Frontal cortex (tissue), 4 donors: ENCODE results near the gene EIF3CL. TPM values are rescaled to one million over a fixed set of nuclear protein-coding genes. Genes with fewer than 3 reads are reported as not detected.
"Not testable (repeated sequence)": the region's sequence is repeated elsewhere in the genome, so short reads cannot be mapped to it uniquely, and the experiment has no call there.

Experiments
- DNase-seq, 2 donors: peaks; one replicate each; pipeline ENCODE4 v3.0.0; 2012; ENCODE audit warnings: low spot score in 2 of 2
- FAIRE-seq: peaks from 2 replicates; lab custom pipeline; 2012; peaks lifted over from hg19 to GRCh38; lab: Jason Lieb, UNC
- total RNA-seq: library from RNA; depleted of rRNA; stranded (reverse); fragments of >200 nt; gene quantifications from one replicate; pipeline ENCODE4 v1.2.3, GENCODE V29; 2014
- donor health status: control.
- donor health status: control.
- donor health status: control.

The EIF3CL gene, protein sequence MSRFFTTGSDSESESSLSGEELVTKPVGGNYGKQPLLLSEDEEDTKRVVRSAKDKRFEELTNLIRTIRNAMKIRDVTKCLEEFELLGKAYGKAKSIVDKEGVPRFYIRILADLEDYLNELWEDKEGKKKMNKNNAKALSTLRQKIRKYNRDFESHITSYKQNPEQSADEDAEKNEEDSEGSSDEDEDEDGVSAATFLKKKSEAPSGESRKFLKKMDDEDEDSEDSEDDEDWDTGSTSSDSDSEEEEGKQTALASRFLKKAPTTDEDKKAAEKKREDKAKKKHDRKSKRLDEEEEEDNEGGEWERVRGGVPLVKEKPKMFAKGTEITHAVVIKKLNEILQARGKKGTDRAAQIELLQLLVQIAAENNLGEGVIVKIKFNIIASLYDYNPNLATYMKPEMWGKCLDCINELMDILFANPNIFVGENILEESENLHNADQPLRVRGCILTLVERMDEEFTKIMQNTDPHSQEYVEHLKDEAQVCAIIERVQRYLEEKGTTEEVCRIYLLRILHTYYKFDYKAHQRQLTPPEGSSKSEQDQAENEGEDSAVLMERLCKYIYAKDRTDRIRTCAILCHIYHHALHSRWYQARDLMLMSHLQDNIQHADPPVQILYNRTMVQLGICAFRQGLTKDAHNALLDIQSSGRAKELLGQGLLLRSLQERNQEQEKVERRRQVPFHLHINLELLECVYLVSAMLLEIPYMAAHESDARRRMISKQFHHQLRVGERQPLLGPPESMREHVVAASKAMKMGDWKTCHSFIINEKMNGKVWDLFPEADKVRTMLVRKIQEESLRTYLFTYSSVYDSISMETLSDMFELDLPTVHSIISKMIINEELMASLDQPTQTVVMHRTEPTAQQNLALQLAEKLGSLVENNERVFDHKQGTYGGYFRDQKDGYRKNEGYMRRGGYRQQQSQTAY
- total RNA-seq: 121 TPM

DNA sequence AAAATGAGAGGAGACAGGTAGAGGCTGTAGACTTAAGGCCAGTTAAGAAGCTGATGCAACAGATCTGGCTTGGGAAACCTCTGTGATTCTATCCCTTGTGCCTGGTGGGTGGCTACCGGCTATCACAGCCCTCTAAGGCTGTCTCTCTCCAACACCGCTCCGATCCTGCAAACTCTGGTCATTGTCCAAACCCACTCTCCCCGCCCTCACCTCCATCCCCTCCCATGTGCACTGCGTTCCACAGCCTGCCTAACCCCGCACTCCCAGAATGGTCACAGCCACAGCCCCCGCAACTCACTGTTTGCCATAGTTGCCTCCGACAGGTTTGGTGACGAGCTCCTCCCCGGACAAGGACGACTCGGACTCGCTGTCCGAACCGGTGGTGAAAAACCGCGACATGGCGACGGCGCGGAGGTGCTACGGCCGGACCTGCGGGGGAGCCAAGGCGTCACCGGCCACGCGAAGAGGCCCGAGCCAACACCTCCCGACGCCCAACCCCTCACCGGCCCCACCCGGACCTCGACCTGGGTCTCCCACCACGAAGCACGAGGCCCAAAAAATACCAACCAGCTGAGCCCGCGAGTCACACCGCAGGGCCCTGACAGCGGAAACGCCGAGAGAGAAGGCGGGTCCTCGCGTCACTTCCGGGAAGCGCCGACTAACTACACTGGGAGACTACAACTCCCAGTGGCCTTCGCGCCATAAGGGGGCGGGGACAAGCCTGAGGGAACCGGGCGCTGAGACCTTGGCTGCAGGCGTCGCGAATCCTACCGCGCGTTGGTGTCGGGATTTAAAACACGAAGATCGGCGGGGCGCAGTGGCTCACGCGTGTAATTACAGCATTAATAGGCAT lies at the start of gene EIF3CL:
EIF3CL (minus strand) TSS at position 622 of the 853 bp plus-strand sequence; CDS start at position 399, 223 bp downstream.
- not testable (repeated sequence) for FAIRE-seq

DNA sequence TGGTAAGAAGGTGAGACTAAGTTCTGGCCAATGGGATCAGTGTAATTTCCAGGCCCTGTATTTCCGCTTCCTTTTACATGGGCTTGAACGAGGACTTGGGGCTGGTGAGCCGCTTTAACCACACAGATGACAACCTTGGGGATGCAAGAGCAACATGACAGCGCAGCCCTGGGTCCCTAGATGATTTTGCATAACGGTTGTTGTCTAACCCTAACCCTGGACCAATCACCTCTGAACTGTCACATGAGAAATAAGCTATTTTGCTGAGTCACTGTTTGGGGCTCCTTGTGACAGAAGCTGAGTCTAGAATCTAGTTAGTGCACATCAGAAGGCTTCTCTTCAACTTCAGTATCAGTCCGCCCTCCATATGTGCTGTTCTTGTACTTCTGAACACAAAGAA lies 43.4 kb upstream of the EIF3CL start:
- FAIRE-seq, DNase-seq: not testable (repeated sequence)

More for the DNA sequence above, at the start of gene EIF3CL:
- DNase-seq: not testable (repeated sequence)

DNA sequence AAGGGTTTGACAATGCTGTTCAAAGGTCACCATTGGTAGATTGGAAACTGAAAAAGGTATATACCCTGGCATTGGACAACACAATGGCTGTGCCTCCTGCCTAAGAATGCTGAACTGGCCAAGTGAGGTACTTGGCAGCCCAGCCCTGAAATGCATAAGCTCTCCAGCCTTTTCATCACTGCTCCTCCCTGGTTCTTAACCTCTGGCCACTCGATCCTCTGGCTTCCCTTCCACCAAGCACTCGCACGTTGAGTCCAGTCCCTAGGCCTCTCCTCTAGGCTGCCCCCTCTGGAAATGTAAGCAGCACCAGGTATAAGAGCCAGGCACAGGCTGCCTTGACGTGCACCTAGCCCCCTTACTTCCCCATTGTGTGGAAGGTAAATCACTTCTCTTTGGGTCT lies 42.7 kb upstream of the EIF3CL start:
- FAIRE-seq: not testable (repeated sequence)

DNA sequence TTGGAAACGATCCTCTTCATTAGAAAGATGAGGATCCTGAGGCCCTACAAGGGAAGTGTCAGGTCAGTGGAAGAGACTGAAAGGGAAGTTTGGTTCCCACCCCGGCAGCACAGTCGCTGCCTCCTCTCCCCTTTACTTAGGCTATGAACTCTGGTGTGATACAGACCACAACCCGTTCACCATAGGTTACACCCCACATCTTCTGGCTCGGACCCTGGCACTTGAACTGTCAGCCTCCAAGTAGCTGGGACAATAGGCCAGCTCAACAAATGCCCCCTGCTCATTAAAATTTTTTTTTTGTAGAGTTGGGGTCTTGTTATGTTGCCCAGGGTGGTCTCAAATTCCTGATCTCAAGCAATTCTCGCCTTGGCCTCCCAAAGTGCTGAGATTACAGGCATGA lies 40.3 kb upstream of the EIF3CL start:
- not testable (repeated sequence) for DNase-seq, FAIRE-seq

More for the DNA sequence above, 42.7 kb upstream of the EIF3CL start:
- not testable (repeated sequence) for DNase-seq

DNA sequence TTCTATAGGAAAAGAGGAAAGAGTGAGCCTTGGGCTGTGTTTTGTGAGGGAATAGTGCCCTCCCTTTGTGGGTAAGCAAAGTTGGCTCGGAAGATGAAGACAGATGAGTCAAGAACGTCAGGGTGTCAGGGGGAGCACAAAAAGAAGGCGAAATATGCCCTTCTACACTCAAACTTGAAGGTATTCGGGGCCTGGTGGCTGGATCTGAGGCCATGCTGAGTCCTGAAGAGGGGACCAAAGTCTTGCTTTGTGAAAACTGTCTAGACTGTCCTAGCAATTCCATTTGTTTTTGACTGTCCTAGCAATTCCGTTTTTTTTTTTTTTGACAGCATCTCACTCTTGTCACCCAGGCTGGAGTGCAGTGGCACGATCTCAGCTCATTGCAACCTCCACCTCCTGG lies 35.3 kb upstream of the EIF3CL start:
- FAIRE-seq, DNase-seq: not testable (repeated sequence)

DNA sequence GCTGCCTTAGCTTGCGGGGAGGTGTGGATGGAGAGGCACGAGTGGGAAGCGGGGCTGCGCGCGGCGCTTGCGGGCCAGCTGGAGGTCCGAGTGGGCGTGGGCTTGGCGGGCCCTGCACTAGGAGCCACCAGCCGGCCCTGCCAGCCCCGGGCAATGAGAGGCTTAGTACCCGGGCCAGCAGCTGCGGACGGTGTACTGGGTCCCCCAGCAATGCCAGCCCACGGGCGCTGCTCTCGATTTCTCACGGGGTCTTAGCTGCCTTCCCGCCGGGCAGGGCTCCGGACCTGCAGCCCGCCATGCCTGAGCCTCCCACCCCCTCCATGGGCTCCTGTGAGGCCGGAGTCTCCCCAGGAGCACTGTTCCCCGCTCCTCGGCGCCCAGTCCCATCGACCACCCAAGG lies 31.7 kb upstream of the EIF3CL start:
- FAIRE-seq, DNase-seq: not testable (repeated sequence)

DNA sequence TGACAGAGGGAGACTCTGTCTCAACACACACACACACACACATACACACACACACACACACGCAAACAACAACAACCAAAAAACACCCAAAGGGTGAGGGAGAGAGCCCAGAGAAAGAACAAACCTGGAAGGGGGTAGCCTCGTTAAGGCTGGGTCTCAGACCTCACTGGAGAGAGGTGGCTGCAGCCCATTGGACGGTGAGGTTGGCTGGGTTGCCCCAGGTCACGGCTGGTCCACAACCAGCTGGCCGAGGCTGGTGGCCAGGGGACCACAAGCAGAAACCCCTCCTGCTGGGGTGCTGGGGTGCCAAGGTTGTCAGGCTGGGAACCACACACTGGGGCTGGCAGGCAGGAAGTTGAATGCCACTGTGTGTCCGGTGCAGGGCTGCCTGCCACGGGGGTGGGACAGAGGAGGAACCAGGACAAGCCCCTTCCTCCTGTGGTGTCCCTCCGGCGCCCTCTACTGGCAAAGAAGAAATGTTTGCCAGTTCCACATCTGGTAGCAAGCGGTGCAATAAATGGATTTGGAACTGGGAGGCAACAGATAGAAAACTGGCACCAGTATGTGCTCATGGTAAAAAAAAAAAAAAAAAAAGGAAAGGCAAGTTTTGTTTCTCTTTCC lies 22.5 kb upstream of the EIF3CL start:
- FAIRE-seq, DNase-seq: not testable (repeated sequence)

DNA sequence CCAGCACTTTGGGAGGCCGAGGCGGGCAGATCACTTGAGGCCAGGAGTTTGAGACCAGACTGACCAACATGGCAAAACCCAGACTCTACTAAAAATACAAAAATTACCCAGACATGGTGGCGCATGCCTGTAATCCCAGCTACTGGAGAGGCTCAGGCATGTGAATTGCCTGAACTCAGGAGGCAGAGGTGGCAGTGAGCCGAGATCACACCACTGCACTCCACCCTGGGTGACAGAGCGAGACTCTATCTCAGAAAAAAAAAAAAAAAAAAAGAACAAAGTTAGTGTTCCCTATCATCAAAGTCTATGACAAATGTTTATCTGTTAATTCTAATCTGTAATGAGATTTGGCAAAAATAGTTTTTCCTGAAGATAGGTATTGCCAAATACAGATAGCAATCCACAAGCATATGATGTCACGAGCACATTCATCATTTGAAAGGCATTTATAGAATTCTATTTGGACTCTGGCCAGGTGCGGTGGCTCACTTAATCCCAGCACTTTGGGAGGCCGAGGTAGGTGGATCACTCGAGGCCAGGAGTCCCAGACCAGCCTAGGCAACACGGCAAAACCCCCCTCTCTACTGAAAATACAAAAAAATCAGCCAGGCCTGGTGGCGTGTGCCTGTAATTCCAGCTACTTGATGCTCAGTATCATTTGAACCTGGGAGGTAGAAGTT lies 17.6 kb upstream of the EIF3CL start:
- DNase-seq, FAIRE-seq: not testable (repeated sequence)

DNA sequence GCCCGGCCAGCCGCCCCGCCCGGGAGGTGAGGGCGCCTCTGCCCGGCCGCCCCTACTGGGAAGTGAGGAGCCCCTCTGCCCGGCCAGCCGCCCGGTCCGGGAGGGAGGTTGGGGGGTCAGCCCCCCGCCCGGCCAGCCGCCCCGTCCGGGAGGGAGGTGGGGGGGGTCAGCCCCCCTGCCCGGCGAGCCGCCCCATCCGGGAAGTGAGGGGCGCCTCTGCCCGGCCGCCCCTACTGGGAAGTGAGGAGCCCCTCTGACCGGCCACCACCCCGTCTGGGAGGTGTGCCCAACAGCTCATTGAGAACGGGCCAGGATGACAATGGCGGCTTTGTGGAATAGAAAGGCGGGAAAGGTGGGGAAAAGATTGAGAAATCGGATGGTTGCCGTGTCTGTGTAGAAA lies 13.4 kb upstream of the EIF3CL start:
- FAIRE-seq, DNase-seq: not testable (repeated sequence)

DNA sequence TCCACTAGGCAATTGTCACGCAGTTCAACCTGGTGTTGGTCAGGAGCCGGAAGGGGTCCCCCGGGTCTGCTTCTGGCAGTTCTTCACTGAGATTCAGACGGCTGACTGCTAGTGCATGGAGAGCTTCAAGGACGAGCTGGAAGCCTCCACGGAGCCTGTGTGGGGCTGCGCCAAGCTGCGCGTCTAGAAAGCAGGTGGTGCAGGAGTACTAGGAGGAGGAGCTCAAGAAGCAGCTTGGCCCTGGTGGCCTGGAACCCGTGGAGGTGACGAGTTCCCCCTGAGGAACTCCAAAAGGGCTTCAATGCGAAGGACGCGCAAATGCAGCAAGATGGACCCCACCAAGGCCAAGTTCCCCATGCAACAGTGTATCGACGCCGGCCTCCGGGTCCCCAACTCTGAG lies 10.9 kb upstream of the EIF3CL start:
- FAIRE-seq, DNase-seq: not testable (repeated sequence)

DNA sequence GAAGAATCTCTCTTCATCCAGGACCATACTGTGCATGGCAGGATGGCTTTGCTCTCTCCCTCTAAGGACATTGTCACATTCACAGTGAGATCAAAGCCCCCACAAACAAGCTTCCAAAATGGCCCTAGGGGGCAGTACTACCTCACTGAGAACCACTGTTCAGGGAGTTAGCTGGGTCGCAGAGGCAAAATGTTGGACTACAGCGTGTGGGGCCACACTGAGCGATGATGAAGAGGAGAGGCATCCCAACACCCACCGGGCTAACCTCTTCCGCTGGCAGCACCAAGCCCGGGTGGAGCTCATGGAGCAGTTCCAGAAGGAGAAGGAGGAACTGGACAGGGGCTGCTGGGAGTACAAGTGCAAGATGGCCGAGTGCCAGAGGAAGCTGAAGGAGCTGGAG lies 9.9 kb upstream of the EIF3CL start:
- not testable (repeated sequence) for DNase-seq, FAIRE-seq

DNA sequence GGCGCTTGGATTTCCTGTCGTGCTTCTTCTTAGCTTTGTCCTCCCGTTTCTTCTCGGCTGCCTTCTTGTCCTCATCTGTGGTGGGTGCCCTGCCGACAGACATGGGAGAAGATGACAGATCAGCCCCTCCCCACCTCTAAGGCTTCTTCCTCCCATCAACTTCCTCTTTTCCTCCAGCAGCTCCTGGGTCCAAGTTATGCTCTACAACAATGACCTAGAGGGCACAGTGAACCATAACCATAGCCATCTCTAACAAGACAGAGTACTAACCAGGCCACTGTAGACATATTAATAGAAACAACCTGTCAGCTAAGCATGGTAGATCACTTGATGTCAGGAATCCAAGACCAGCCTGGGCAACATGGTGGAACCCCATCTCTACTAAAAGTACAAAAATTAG lies 11.6 kb downstream of the EIF3CL start:
- not testable (repeated sequence) for FAIRE-seq, DNase-seq

DNA sequence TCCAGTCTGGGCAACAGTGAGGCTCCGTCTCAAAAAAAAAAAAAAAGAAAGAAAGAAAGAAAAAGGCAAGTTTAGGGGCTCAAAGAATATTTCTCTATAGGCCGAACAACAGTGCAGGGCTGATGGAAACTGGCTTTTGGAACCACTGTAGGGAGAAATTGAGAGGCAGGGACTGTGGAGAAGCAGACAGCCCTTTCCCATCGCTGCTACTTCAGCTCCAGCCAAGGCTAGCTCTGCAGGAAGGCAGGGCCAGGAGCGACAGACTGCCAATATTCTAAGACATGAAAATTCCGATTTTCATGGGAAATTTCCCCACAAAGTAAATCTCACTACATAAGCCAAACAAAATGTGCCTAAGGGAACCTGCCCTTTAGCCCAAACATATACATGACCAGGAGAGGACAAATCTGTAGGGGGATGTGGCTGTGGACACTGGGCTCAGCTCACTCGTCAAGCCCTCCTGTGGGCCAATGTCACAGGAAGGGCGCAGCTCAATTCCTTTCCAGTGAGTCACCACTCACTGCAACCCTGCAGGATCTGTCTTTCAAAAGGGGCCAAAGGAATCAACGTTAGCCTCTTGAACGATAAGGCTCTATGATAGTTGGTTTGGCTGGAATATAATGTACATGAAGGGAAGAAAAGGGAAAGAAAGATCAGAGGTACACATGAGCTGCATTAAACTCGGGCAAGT lies 21.3 kb downstream of the EIF3CL start:
- DNase-seq, FAIRE-seq: not testable (repeated sequence)

DNA sequence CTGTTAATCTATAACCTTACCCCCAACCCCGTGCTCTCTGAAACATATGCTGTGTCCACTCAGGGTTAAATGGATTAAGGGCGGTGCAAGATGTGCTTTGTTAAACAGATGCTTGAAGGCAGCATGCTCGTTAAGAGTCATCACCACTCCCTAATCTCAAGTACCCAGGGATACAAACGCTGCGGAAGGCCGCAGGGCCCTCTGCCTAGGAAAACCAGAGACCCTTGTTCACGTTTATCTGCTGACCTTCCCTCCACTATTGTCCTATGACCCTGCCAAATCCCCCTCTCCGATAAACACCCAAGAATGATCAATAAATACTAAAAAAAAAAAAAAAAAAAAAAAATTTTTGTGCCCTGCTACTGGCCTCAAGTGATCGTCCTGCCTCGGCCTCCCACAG lies 25.8 kb downstream of the EIF3CL start:
- not testable (repeated sequence) for FAIRE-seq

DNA sequence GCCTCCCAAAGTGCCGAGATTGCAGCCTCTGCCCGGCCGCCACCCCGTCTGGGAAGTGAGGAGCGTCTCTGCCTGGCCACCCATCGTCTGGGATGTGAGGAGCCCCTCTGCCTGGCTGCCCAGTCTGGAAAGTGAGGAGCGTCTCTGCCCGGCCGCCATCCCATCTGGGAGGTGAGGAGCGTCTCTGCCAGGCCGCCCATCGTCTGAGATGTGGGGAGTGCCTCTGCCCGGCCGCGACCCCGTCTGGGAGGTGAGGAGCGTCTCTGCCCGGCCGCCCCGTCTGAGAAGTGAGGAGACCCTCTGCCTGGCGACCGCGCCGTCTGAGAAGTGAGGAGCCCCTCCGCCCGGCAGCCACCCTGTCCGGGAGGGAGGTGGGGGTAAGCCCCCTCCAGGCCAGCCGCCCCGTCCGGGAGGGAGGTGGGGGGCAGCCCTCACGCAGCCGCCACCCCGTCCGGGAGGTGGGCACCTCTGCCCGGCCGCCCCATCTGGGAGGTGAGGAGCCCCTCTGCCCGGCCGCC lies 26.5 kb downstream of the EIF3CL start:
- FAIRE-seq, DNase-seq: not testable (repeated sequence)

More for the DNA sequence above, 25.8 kb downstream of the EIF3CL start:
- DNase-seq: not testable (repeated sequence)

DNA sequence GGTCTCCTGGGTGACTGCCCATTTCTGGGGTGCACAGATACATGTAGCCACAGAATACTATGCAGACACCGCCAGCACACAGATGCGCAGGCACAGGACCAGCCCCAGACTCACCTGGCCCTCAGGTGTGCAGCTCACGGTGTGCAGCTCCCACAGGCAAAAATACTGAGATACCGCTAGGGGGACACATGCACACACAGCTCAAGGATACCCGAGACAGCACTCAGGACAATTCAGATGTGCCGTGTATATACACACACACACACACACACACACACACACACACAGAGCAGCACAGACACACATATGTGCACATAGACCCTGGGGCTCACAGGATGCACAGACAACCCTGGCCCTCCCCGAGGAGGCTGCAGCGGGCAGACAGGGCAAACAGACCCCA lies 28.5 kb downstream of the EIF3CL start:
- FAIRE-seq, DNase-seq: not testable (repeated sequence)

DNA sequence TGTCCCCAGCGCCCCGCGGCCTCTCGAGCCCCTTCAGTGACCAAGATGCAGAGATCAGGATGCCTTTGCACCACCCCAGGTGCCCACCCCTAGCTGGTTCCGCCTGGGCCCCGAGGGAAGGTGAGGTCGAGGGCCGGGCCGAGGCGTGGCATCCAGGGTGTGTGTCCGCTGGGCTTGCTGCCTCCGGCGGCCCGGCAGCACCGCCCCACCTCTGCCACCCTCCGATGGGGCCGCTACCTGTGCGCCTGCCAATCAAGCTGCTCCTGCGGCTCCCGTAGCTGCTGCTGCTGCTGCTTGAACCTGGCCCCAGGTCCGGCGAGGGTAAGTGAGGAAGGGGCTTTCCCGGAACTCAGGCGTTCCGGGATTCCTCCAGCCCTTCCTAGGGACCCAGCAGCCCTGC lies 29.4 kb downstream of the EIF3CL start:
- not testable (repeated sequence) for DNase-seq, FAIRE-seq
